Measurements from ENCODE around the gene IL21R. TPM values are rescaled to one million over a fixed set of nuclear protein-coding genes. Genes with fewer than 3 reads are reported as not detected.

Gene IL21R
- total RNA-seq, 1 donor from 2014 or later: 25.9 TPM

DNA sequence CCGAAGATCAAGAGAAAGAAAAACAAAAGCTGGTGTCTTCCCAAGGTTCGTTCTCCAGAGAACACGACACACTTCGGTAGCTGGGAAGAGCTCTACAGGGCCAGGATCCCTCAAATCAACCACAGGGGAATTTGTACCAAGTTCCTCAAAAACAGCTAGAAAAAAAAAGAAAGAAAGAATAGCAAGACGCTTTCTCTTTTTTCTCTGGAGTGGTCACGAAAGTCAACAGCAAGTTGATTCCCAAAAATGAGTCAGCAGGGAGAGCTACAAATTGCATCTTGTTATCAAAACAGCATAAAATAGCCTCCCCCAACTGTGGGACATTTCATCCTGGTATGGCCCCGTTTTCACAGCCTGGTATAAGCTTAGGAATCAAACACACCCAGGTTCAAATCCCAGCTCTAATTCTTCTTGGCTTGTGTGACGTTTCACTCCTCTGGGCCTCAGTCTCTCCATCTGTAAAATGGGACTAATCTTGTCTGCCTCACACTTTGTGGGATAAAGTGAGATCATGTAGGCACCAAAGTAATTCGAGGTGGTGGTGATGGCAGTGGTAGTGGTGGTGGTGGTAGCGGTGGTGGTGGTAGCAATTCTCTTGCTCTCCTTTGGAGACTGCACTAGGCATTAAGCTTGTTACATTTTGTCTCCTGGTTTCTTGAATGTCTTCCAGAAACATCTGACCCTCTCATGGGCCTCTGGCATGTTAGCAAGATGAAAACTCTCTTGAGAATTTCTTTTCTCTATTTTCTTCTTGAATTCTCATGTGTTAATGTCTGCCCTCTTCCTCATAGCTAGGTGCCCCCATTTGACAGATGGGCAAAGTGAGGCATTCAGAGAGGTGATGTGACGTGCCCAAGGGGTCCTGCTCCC is 988 bp upstream of the IL21R start:
- intact Hi-C loops (cut with micrococcal nuclease): loop anchor here (5.0 kb wide), 1 partner anchor 84 kb away; no protein-coding TSS in a partner anchor

DNA sequence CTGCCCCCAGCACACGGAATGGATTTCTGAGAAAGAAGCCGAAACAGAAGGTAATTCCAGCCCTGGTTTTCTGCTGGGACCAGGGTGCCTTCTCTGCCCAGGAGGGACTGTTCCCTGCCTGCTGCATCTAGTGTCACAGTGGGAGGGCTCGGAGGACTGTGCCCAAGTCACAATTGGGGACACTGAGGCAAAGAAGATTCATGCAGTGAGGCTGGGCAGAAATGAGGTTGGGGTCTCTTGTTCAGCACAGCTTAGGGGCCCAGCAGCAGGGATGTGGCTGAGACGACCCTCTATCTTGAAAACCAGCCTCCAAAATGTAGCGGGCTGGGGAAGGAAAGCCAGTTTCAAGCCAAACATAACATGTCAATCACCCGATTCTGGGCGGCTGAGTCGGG is 592 bp downstream of the IL21R start:
- intact Hi-C loops (cut with micrococcal nuclease): loop anchor here (1.0 to 5.0 kb wide), 4 partner anchors 24 to 85 kb away; no protein-coding TSS in a partner anchor

DNA sequence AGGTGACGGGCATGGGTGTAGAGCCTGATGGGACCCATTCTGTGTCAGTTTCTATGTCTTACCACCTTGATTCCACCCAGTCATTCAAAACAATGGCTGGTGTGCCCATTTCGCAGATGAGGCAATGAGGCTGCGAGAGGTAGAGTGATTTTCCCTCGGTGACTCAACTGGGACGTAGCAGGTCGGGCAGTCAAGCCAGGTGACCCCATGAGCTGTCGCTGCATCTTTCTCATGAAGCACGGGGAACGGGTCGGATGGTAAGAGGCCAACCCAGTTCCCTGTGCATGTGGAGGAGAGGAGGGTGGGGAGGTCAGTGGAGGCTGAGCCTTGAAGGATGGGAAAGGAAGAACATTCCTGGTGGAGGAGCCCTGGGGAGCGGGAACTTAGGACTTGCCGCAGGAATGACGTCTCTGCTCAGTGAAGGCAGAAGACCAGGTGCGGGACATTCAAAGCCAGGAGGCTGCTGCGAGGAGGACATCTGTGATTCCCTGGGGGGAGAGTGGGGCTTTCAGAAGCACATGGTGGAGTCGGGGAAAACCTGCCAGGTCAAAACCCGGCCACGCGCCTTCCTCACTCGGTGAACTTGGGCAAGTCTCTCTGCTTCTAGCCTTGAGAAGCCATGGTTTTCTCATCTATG is 1.1 kb downstream of the IL21R start:
- intact Hi-C loops (cut with micrococcal nuclease): loop anchor here (1.0 to 5.0 kb wide), 4 partner anchors 24 to 86 kb away; no protein-coding TSS in a partner anchor

DNA sequence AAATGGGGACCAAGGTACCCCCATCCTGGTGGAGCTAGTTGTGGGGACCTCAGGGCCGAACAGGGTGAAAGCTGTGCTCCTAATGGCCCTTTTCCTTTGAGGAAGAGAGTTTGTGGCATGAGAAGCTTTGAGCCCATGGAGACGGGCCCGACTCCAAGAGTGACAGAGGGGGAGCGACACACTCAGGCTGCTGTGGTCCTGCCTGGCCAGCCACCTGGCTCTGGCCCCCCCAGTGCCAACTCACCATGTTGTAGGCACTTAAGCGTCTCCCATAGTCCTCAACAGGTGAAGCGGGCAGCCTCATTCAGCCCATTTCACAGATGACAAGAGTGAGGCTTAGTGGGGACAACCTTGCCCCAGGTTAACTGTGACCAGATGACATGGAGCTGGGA is 1.6 kb downstream of the IL21R start:
- intact Hi-C loops (cut with micrococcal nuclease): loop anchor here (2.0 to 5.0 kb wide), 2 partner anchors 23 to 86 kb away; no protein-coding TSS in a partner anchor

DNA sequence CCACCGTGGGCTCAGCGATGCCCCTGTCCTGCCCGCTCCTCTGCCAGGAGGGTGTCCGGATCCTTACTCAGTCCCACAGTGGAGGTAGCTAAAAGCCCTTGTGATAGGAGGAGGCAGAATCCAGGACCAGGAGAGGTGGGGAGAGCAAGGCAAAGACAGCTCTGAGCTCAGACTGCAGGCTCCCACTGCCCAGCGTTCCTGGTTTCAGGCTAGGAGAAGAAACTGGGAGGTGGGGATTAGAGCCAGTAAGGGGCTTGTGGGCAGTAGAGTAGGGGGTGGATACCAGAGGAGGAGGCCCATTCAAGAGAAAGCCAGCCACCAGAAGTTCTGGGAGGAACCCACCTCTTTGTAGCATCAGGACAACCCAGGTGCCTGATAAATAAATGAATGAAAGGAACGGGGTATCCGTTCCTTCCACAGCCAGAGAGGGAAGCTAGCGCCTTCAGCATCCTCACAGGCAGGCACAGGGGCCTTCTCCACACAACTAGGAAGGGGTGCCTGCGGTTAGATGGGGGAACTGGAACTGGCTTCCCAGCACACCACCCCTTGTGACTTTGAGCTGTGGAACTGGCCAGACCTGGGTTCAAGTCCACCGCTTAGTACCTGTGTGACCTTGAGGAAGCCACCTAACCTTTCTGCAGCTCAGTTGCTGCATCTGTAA is 2.3 kb downstream of the IL21R start:
- intact Hi-C loops (cut with micrococcal nuclease): loop anchor here (5.0 kb wide), 1 partner anchor 87 kb away; no protein-coding TSS in a partner anchor

DNA sequence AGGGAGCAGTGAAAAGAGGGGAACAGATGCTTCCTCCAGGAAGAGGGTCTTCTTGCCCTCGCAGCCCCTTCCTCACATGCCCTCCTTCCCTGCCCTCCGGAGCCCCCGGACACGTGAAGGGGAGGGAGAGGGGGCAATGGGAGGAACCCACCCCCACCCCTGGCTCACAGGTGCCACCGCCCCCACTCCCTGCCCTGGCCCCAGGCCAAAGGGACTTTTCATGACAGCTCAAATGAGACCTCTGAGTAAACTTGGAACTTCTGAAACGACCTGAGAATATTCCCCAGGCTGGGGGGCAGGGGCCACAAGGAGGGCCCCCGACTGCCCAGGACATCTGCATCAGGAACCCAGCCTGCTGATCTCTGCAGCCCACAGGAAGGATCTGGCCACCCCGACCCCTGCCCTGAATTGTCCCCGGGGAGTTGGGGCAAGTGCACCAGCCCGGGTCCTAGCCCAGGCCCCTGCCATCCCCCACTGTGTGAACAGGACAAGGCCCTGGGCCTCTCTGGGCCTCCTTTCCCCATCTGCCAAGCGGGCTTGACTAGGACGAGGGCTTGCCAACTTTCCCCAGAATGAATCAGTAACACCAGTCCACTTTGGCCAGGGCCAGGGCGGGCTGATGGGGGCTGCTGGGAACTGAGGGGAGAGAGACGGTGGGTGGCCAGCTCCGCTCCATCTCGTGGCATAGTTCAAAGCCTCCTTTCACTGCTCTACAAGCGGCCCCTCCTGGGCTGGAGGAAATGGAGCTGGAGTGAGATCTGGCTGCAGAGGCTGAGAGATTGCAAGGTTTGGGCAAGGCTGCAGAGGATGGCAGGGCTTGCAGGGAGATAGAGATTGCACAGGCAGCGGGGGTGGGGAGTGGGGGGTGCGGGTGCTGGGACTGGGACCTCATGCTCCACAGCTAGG is 3.8 kb downstream of the IL21R start:
- intact Hi-C loops (cut with micrococcal nuclease): no loop called here

DNA sequence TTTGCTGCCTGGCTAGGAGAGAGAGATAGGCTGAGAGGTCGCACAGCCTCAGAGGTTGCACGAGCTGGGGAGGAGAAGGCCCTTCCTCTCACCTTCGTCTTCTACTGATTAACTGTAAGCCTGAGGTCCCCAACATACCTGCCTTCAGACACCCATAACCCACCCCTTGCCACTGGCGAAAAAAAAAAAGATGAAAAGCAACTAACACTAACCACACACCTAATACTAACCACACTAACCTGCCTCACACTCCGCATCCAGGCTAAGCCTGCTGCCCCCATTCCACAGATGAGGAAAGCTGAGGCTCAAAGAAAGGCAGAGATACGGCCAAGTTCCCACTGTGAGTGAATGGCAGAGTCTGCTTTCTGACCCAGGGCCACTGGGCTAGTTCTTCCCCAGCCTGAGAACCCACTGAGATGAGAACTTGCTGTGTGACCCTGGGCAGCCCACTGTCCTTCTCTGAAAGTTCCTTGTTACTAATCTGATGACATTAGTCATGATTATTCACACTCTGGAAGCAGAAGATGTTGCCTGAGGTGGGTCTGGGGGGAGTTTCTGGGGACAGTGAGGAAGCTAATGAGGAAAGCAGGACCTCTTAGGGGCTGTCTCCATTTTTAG is 4.6 kb downstream of the IL21R start:
- intact Hi-C loops (cut with micrococcal nuclease): no loop called here

DNA sequence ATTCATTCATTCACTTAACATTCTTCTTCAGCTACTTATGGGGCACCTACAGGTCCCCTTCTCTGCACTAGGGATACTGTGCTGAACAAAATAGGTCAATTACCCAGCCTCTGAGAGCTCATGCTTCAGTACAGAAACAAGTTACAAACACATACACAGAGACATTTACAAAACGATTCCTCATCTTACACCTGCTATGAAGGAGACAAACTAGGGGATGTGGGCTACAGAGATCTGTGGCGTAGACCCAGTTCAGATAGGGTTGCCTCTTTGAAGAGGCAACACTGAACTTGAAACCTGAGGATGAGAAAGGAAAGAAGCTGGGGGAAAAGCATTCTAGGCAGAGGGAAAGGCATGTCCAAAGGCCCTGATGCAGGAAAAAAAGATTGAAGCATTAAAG is 5.2 kb downstream of the IL21R start:
- intact Hi-C loops (cut with micrococcal nuclease): no loop called here

DNA sequence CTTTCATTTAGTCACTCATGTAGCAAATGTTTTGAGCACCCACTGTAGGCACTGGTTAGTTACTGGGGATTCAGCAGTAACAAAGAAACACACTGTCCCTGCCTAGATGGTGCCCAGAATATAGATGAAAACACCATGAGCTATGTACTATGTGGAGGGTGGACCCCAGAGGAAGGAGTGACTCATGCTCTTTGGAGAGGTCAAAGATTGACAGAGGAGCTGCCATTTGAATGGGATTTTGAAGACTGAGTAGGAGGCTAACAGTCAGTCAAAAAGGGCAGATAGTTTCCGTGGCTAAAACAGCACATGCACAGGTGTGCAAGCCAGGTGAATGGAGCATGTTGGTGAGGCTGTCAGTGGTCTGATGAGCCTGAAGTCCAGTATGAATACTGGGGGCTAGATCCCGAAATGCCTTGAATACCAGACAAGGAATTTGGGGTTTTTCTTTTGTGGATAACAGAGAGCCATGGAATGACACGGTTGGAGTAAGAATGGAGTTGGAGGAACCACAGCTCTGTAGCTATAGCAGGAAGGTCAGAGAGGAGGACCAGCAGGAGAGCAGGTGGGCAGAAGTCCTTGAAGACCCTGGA is 6.1 kb downstream of the IL21R start:
- intact Hi-C loops (cut with micrococcal nuclease): loop anchor here (2.0 kb wide), 1 partner anchor 15 kb away; no protein-coding TSS in a partner anchor

DNA sequence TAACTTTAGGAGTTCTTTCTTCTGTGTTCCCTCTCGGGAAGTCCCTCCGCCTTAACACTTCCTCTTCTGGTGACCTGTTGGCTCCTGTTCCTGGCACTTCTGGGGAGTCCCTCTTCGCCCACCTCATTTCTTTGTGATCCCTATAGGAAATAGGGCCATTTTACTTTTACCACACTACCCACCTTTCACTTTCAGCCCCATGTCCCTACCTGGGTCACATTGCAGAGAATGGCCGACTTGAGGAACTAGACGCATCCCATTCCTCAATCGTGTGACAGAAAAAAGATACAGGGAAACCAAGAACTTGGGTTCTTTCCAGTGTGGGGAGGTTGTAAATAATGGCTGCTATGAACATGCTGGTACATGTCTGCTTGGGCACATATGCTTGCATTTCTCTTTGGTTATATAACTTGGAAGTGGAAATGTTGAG is 6.6 kb downstream of the IL21R start:
- intact Hi-C loops (cut with micrococcal nuclease): loop anchor here (2.0 kb wide), 1 partner anchor 14 kb away; no protein-coding TSS in a partner anchor

DNA sequence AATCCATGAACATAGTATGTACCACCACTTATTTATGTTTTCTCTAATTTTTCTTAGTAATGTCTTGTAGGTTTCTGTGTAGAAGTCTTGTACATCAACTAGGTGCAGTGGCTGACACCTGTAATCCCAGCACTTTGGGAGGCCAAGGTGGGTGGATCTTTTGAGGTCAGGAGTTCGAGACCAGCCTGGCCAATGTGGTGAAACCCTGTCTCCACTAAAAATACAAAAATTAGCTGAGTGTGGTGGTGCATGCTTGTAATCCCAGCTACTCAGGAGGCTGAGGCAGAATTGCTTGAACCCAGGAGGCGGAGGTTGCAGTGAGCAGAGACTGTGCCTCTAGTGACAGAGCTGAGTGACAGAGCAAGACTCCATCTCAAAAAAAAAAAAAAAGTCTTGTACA is 8.0 kb downstream of the IL21R start:
- intact Hi-C loops (cut with micrococcal nuclease): loop anchor here (2.0 kb wide), 1 partner anchor 13 kb away; no protein-coding TSS in a partner anchor

DNA sequence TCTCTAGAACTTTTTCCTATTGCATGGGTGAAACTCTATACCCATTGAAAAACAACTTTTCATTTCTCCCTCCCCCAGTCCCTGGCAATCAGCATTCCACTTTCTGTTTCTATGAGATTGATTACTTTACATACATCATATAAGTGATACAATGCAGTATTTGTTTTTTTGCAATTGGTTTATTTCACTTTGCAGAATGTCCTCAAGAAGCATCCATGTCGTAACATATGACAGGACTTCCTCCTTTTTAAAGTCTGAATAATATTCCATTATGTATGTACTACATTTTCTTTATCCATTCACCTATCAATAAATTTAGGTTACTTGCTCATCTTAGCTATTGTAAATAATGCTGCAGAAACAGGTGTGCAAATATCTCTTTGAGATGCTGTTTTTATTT is 8.8 kb downstream of the IL21R start:
- intact Hi-C loops (cut with micrococcal nuclease): no loop called here

DNA sequence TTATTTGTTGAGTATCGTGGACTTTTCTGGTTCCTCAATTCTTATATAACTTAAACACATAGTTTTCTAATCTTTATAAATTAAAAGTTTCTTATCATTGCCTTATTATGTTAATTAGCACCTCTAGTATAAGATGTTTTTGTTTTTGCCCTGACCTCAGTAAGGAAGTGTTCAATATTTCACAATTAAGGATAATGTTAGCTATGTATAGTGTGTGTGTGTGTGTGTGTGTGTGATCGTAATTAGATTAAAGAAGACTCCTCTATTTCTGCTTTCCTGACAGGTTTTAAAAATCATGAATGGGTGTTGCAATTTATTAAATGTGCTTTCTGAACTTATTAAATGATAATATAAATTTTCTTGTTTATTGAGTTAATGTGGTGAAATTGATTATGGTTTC is 12.0 kb downstream of the IL21R start:
- intact Hi-C loops (cut with micrococcal nuclease): no loop called here

DNA sequence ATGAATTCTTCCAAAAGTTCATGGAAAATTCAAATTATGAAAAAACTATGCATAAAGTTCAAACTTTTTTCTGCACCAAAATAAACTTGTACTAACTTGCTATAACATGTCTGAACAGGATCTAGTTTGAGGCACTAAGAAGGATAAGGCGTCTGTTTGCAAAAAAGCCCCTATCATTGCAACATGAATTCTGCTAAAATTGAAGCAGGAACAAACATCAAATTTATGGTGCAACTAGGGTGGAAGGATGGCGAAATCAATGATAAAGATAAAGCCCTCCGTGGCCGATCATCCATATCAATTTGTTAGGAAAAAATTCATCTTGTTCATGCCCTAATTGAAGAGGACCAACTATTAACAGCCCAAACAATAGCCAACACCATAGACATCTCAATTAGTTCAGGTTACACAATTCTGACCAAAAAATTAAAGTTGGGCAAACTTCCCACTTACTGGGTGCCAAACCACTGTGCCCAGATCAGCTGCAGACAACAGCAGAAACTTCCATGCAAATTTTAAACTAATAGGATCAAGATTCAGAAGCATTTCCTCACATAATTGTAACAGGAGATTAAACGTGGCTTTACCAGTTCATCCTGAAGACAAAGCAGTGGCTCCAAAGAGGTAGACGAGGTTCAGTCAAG is 12.9 kb downstream of the IL21R start:
- intact Hi-C loops (cut with micrococcal nuclease): no loop called here

DNA sequence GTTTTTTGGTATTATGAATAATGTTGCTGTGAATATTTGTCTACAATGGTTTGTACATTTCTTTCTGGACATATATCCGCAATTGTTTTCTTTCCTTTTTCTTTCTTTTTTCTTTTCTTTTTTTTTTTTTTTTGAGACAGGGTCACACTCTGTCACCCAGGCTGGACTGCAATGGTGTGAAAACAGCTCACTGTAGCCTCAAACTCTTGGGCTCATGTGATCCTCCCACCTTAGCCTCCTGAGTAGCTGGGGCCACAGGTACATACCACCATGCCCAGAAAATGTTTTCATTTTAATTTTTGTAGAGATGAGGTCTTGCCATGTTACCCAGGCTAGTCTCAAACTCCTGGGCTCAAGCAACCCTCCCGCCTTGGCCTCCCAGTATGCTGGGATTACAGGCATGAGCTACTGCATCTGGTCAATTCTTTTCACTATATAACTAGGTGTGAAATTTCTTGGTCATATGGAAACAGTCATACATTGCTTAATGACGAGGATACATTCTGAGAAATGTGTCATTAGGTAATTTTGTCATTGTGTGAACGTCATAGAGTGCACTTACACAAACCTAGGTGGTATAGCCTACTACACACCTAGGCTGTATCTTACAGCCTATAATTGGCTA is 15.2 kb downstream of the IL21R start:
- intact Hi-C loops (cut with micrococcal nuclease): no loop called here

DNA sequence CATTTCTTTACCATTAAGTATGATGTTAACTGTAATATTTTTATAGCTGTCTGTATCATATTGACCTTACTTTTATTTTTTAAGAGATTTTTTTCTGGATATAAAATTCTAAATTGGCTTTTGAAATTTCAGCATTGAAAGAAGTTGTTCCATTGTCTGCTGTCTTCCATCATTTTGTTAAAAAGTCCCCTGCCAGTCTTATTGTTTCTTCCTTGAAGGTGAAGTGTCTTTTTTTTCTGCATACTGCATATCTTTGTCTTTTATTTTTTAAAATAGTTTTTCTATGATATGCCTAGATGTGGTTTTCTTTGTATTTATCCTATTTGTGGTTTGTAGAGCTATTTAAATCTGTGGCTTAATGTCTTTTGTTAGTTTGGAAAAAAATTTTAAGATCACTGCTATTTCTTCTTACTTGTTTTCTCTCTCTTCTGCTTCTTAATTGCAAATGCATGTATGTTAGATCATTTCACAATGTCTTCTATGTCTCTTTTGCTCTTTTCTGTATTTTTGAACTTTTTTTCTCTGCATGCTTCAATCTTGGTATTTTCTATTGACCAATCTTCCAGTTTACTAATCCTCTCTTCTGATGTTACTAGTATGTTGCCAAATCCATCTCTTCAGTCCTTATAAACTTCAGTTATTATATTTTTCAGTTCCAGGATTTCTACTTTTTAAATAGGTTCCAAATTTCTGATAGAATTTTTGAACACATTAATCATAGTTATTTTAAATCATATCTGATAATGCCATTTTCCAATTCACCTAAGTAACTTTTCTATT is 20.2 kb downstream of the IL21R start:
- intact Hi-C loops (cut with micrococcal nuclease): loop anchor here (2.0 kb wide), 1 partner anchor 13 kb away; no protein-coding TSS in a partner anchor

DNA sequence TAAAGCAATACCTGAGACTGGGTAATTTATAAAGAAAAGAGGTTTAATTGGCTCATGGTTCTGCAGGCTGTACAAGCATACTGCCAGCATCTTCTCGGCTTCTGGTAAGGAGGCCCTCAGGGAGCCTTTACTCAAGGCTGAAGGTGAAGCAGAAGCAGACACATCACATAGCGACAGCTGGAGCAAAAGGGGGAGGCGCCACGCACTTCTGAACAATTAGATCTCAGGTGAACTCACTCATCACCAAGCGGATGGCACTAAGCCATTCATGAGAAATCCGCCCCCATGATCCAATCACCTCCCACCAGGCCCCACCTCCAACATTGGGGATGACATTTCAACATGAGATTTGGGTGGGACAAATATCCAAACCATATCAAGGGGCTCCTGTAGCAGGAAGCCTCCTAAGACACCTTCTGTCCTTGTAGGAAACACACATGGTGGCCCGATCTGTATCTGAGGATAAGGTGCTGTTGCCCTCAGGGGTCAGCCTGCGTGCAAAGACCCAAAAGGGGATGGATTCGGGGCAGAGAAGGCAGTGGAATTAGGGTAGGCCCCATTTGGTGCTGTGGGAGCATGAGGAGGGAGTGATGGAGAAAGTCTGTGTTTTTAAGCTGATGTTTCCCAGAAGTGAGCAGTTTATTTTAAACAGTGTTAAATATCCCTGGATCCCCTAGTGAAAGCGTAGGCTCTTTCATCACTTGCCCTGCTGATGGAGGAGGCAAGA is 23.0 kb downstream of the IL21R start:
- intact Hi-C loops (cut with micrococcal nuclease): no loop called here
